Measurements from ENCODE around the gene MGME1. TPM values are rescaled to one million over a fixed set of nuclear protein-coding genes. Genes with fewer than 3 reads are reported as not detected.
"Not testable (repeated sequence)": the region's sequence is repeated elsewhere in the genome, so short reads cannot be mapped to it uniquely, and the experiment has no call there.

MGME1 gene
- polyA plus RNA-seq, 4 donors: 37.9 to 42.3 (median 40.8) TPM

DNA sequence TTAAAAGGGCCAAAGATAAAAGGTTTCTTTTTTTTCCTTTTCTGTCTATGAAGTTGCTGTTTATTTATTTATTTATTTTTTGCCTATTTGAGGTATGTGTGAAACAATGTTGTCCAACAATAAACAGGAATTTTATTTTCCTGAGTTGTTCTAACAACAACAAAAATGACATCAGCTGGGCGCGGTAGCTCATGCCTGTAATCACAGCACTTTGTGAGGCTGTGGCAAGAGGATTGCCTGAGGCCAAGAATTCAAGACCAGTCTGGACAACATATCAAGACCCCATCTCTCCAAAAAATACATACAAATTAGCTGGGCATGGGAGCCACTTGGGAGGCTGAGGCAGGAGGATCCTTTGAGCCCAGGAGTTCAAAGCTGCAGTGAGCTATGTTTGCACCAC, 44.1 kb downstream of the MGME1 start:
- DNase-seq (ENCODE audit: low read depth in 4 of 4, low spot score in 2 of 4): no peak

DNA sequence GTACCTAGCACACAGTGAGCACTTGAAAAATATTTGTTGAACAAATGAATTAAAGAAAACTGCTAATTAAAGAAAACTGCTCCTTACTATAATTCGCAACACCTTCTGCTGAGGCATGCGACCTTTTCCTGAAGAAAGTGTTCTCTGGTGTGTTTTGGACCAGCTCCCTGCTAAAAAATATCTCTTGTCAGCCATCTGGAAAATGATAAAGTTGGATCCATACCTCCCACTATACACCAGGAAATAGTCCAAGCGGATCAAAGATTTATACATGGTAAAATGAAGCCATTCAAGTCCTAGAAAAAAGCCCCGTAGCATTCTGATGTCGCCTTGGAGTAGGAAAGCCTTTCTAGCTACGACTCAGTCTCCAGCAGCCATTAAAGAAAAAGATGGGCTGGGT, 45.6 kb downstream of the MGME1 start:
- DNase-seq (ENCODE audit: low read depth in 4 of 4, low spot score in 2 of 4): no peak

- no peak for DNase-seq (ENCODE audit: low read depth in 4 of 4, low spot score in 2 of 4)
These were observed 48.0 kb downstream of the MGME1 start for GRCh38 chr20:18016772-18017171.

DNA sequence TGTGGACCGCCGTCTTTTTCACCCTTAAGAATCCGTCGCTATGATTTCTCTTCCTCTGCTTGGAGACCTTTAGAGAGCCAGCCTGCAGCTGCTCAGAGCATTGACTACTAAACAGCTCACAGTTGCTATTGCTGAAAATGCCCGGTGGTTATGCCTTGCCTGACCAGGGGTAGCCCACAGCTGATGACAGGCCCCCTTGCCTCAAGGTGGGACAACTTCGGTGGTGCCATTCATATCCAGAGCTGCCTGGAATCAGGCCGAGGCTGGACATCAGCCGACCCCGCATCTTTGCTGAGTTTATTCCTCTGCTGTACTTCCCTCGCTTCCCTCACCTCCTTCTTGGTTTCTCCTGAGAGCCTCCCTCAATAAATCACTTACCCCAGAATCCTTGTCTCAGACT, 49.3 kb downstream of the MGME1 start:
- no peak for DNase-seq (ENCODE audit: low read depth in 4 of 4, low spot score in 2 of 4)

- DNase-seq (ENCODE audit: low read depth in 4 of 4, low spot score in 2 of 4): no peak
These were observed 50.2 kb downstream of the MGME1 start for GRCh38 chr20:18019068-18019467.

DNA sequence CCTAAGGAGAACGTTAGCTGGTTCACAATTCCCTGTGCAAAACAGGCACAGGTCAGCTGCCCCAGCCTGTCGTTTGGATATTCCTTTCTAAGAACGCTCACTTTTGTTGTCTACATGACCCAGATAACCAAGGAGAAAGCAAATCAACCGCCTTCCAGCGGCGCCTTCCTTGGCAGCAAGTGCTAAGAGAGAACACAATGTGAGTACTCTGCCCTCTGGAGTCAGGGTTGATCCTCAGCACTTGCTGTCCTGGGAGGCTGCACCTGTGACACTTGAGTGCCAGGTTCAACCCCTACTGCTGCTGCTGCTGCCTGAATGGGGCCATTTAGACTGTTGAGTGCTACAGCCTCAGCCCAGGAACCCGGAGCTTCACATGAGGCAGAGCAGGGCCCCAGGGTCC, 52.1 kb downstream of the MGME1 start:
- no peak for DNase-seq (ENCODE audit: low read depth in 4 of 4, low spot score in 2 of 4)

- DNase-seq (ENCODE audit: low read depth in 4 of 4, low spot score in 2 of 4): no peak
These were observed 55.8 kb downstream of the MGME1 start for GRCh38 chr20:18024606-18025127.

DNA sequence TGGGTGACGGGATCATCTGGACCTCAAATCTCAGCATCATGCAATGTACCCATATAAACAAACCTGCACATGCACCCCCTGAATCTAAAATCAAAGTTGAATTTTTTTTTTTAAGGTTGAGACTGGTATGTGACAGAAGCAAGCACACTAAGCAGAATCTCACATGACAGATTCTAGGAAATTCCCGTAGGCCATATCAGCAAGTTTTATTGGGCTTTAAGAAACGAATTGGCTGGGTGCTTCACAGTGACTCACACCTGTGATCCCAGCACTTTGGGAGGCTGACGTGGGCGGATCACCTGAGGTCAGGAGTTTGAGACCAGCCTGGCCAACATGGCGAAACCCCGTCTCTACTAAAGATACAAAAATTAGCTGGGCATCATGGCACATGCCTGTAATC, 58.2 kb downstream of the MGME1 start:
- not testable (repeated sequence) for DNase-seq (ENCODE audit: low read depth in 4 of 4, low spot score in 2 of 4)

GRCh38 chr20:18030020-18030419, 61.2 kb downstream of the MGME1 start:
- no peak for DNase-seq (ENCODE audit: low read depth in 4 of 4, low spot score in 2 of 4)

GRCh38 chr20:18031050-18031449, 62.2 kb downstream of the MGME1 start:
- DNase-seq (ENCODE audit: low read depth in 4 of 4, low spot score in 2 of 4): no peak

- DNase-seq (ENCODE audit: low read depth in 4 of 4, low spot score in 2 of 4): no peak
These were observed 63.2 kb downstream of the MGME1 start for GRCh38 chr20:18031888-18032509.

GRCh38 chr20:18032977-18033892, 64.4 kb downstream of the MGME1 start:
- no peak for DNase-seq (ENCODE audit: low read depth in 4 of 4, low spot score in 2 of 4)

- DNase-seq (ENCODE audit: low read depth in 4 of 4, low spot score in 2 of 4): no peak
These were observed 65.2 kb downstream of the MGME1 start for GRCh38 chr20:18034039-18034438.

GRCh38 chr20:18039063-18039462, 70.2 kb downstream of the MGME1 start:
- DNase-seq (ENCODE audit: low read depth in 4 of 4, low spot score in 2 of 4): no peak

Other genes with a start within 250 kb of the MGME1 start
- 100 to 1,000 TPM; 180 to 248 (median 218) TPM for gene SNX5, start 224 bp upstream of the MGME1 start, polyA plus RNA-seq (ENCODE audit: insufficient read length in 4 of 4)
- 1 to 10 TPM in 2 of 4 donors, under 1 TPM in 2; 0.54 to 1.5 (median 1.1) TPM for gene OVOL2, start 88.9 kb downstream of the MGME1 start, polyA plus RNA-seq (ENCODE audit: insufficient read length in 4 of 4)
- 10 to 100 TPM; 25.4 to 28.1 (median 27.5) TPM for gene KAT14, start 168.8 kb downstream of the MGME1 start, polyA plus RNA-seq (ENCODE audit: insufficient read length in 4 of 4)
- 10 to 100 TPM; 16.8 to 22.1 (median 18.5) TPM for gene PET117, start 168.8 kb downstream of the MGME1 start, polyA plus RNA-seq (ENCODE audit: insufficient read length in 4 of 4)